Measurements from ENCODE around the gene TTC3.
"Not testable (repeated sequence)": the region's sequence is repeated elsewhere in the genome, so short reads cannot be mapped to it uniquely, and the experiment has no call there.

Gene TTC3

GRCh38 chr21:37072988-37073416 is at the start of gene TTC3, which contains the start of gene PIGP:
Gene TTC3 (plus strand): TSS chr21:37073254. CDS start chr21:37087258, 14,004 bp downstream.
Gene PIGP (minus strand): TSS chr21:37073071. CDS start chr21:37072515, 556 bp downstream.
- CTCF ChIA-PET: no interaction called here
- DNase-seq (ENCODE audit: extremely low spot score): peak; percentile 99
- POLR2A ChIA-PET: interaction anchor here (2.6 kb wide), 1 partner anchor 13 kb away, joined by 12 read pairs; no protein-coding TSS in a partner anchor
- TF ChIP-seq FOXM1 (IDR thresholded peaks at IDR 0.05; ENCODE audit: borderline replicate concordance) (no peak), FOXA1 (IDR thresholded peaks at IDR 0.05) (no peak), L3MBTL2 (conservative IDR thresholded peaks at IDR 0.05) (peak; percentile 38; the same call in 1 of the 2 replicates), SP1 (IDR thresholded peaks at IDR 0.05) (no peak), ARNT (IDR thresholded peaks at IDR 0.05) (0 out of 2 replicates have a peak, but pooled peaks have one; percentile 39), LEF1 (IDR thresholded peaks at IDR 0.05; ENCODE audit: borderline replicate concordance) (peak; percentile 73; the same call in 1 of the 2 replicates)

GRCh38 chr21:37026499-37026898 is 46.6 kb upstream of the TTC3 start:
- no peak for DNase-seq (ENCODE audit: extremely low spot score)
- ChIA-PET CTCF (no interaction called here), POLR2A (no interaction called here)
- no peak for TF ChIP-seq BHLHE40 (IDR thresholded peaks at IDR 0.05; ENCODE audit: borderline replicate concordance)
- no peak for TF ChIP-seq ELF4 (IDR thresholded peaks at IDR 0.05)
- no peak for TF ChIP-seq LEF1 (IDR thresholded peaks at IDR 0.05; ENCODE audit: borderline replicate concordance)
- TF ChIP-seq FOXA1 (IDR thresholded peaks at IDR 0.05): no peak
- TF ChIP-seq TARDBP (IDR thresholded peaks at IDR 0.05): no peak
- TF ChIP-seq FOXK2 (IDR thresholded peaks at IDR 0.05): no peak
- TF ChIP-seq FOXM1 (IDR thresholded peaks at IDR 0.05; ENCODE audit: borderline replicate concordance): no peak

GRCh38 chr21:37028570-37028969 is 44.5 kb upstream of the TTC3 start:
- no peak for DNase-seq (ENCODE audit: extremely low spot score)
- ChIA-PET CTCF (no interaction called here), POLR2A (no interaction called here)
- TF ChIP-seq SP1 (IDR thresholded peaks at IDR 0.05): no peak
- no peak for TF ChIP-seq ZNF384 (IDR thresholded peaks at IDR 0.05)
- TF ChIP-seq L3MBTL2 (conservative IDR thresholded peaks at IDR 0.05): no peak
- TF ChIP-seq ELF4 (IDR thresholded peaks at IDR 0.05): no peak
- TF ChIP-seq FOXK2 (IDR thresholded peaks at IDR 0.05): no peak
- TF ChIP-seq LEF1 (IDR thresholded peaks at IDR 0.05; ENCODE audit: borderline replicate concordance): no peak
- no peak for TF ChIP-seq NFRKB (IDR thresholded peaks at IDR 0.05)
- no peak for TF ChIP-seq FOXM1 (IDR thresholded peaks at IDR 0.05; ENCODE audit: borderline replicate concordance)
- TF ChIP-seq SUZ12 (IDR thresholded peaks at IDR 0.05): no peak
- TF ChIP-seq CTBP1 (IDR thresholded peaks at IDR 0.05; ENCODE audit: borderline replicate concordance): no peak
- TF ChIP-seq ARNT (IDR thresholded peaks at IDR 0.05): no peak
- no peak for TF ChIP-seq BHLHE40 (IDR thresholded peaks at IDR 0.05; ENCODE audit: borderline replicate concordance)
- no peak for TF ChIP-seq HDGF (IDR thresholded peaks at IDR 0.05; ENCODE audit: borderline replicate concordance)
- TF ChIP-seq TARDBP (IDR thresholded peaks at IDR 0.05): no peak
- no peak for TF ChIP-seq FOXA1 (IDR thresholded peaks at IDR 0.05)
- TF ChIP-seq PKNOX1 (IDR thresholded peaks at IDR 0.05): no peak

GRCh38 chr21:37030864-37031263 is 42.2 kb upstream of the TTC3 start:
- ChIA-PET CTCF (no interaction called here), POLR2A (no interaction called here)
- no peak for DNase-seq (ENCODE audit: extremely low spot score)
- TF ChIP-seq HDGF (IDR thresholded peaks at IDR 0.05; ENCODE audit: borderline replicate concordance) (no peak), PKNOX1 (IDR thresholded peaks at IDR 0.05) (no peak), SUZ12 (IDR thresholded peaks at IDR 0.05) (no peak), FOXM1 (IDR thresholded peaks at IDR 0.05; ENCODE audit: borderline replicate concordance) (no peak), ELF4 (IDR thresholded peaks at IDR 0.05) (no peak), CTBP1 (IDR thresholded peaks at IDR 0.05; ENCODE audit: borderline replicate concordance) (no peak), BHLHE40 (IDR thresholded peaks at IDR 0.05; ENCODE audit: borderline replicate concordance) (no peak), ARNT (IDR thresholded peaks at IDR 0.05) (no peak), LEF1 (IDR thresholded peaks at IDR 0.05; ENCODE audit: borderline replicate concordance) (no peak), FOXK2 (IDR thresholded peaks at IDR 0.05) (no peak)

GRCh38 chr21:37032293-37032692 is 40.8 kb upstream of the TTC3 start:
- CTCF ChIA-PET: no interaction called here
- DNase-seq (ENCODE audit: extremely low spot score): no peak
- POLR2A ChIA-PET: no interaction called here
- no peak for TF ChIP-seq L3MBTL2 (conservative IDR thresholded peaks at IDR 0.05)
- TF ChIP-seq ELF4 (IDR thresholded peaks at IDR 0.05): no peak
- no peak for TF ChIP-seq FOXK2 (IDR thresholded peaks at IDR 0.05)
- TF ChIP-seq CTBP1 (IDR thresholded peaks at IDR 0.05; ENCODE audit: borderline replicate concordance): no peak
- no peak for TF ChIP-seq ZNF384 (IDR thresholded peaks at IDR 0.05)
- no peak for TF ChIP-seq BHLHE40 (IDR thresholded peaks at IDR 0.05; ENCODE audit: borderline replicate concordance)
- no peak for TF ChIP-seq HDGF (IDR thresholded peaks at IDR 0.05; ENCODE audit: borderline replicate concordance)
- no peak for TF ChIP-seq FOXM1 (IDR thresholded peaks at IDR 0.05; ENCODE audit: borderline replicate concordance)
- TF ChIP-seq LEF1 (IDR thresholded peaks at IDR 0.05; ENCODE audit: borderline replicate concordance): no peak
- TF ChIP-seq SUZ12 (IDR thresholded peaks at IDR 0.05): no peak
- no peak for TF ChIP-seq SP1 (IDR thresholded peaks at IDR 0.05)
- TF ChIP-seq PKNOX1 (IDR thresholded peaks at IDR 0.05): no peak
- no peak for TF ChIP-seq NFRKB (IDR thresholded peaks at IDR 0.05)

GRCh38 chr21:37032877-37033471 is 40.1 kb upstream of the TTC3 start:
- no peak for DNase-seq (ENCODE audit: extremely low spot score)
- CTCF ChIA-PET: no interaction called here
- TF ChIP-seq ELF4 (IDR thresholded peaks at IDR 0.05): no peak
- no peak for TF ChIP-seq PKNOX1 (IDR thresholded peaks at IDR 0.05)
- TF ChIP-seq FOXM1 (IDR thresholded peaks at IDR 0.05; ENCODE audit: borderline replicate concordance): no peak
- no peak for TF ChIP-seq NFRKB (IDR thresholded peaks at IDR 0.05)
- TF ChIP-seq FOXA1 (IDR thresholded peaks at IDR 0.05): no peak
- TF ChIP-seq TARDBP (IDR thresholded peaks at IDR 0.05): no peak
- no peak for TF ChIP-seq HDGF (IDR thresholded peaks at IDR 0.05; ENCODE audit: borderline replicate concordance)
- TF ChIP-seq SP1 (IDR thresholded peaks at IDR 0.05): no peak
- TF ChIP-seq ARNT (IDR thresholded peaks at IDR 0.05): no peak
- TF ChIP-seq ZNF384 (IDR thresholded peaks at IDR 0.05): no peak
- TF ChIP-seq CTBP1 (IDR thresholded peaks at IDR 0.05; ENCODE audit: borderline replicate concordance): no peak
- no peak for TF ChIP-seq BHLHE40 (IDR thresholded peaks at IDR 0.05; ENCODE audit: borderline replicate concordance)
- TF ChIP-seq FOXK2 (IDR thresholded peaks at IDR 0.05): no peak
- TF ChIP-seq SUZ12 (IDR thresholded peaks at IDR 0.05): no peak
- TF ChIP-seq L3MBTL2 (conservative IDR thresholded peaks at IDR 0.05): no peak
- POLR2A ChIA-PET: no interaction called here

- DNase-seq (ENCODE audit: extremely low spot score); CTCF ChIA-PET; POLR2A ChIA-PET: not testable (repeated sequence)
Observed at GRCh38 chr21:37034394-37034793, 38.7 kb upstream of the TTC3 start.
